ENCODE data around the gene ZNF726.
"Not testable (repeated sequence)": the region's sequence is repeated elsewhere in the genome, so short reads cannot be mapped to it uniquely, and the experiment has no call there.

Gene ZNF726

GRCh38 chr19:23914402-23915286 lies at the start of gene ZNF726:
Gene ZNF726 (plus strand): TSS chr19:23914886. CDS start chr19:23914995, 109 bp downstream.
- ChIA-PET POLR2A (ENCODE audit: low non-redundant PET) (interaction anchor here (0.7 to 1.5 kb wide), 3 partner anchors 41 to 520 kb away, joined by 3 to 4 read pairs (median 3); partner anchors contain the start of gene ZNF91), CTCF (interaction anchor here (0.5 to 0.7 kb wide), 3 partner anchors 479 to 1030 kb away, joined by 4 read pairs; no protein-coding TSS in a partner anchor)
- DNase-seq (ENCODE audit: low spot score): peak; percentile 96

GRCh38 chr19:23867895-23868294 lies 46.8 kb upstream of the ZNF726 start:
- no peak overlapping the region for H3K27ac ChIP-seq
- DNase-seq (ENCODE audit: low spot score): no peak
- POLR2A ChIA-PET (ENCODE audit: low non-redundant PET): no interaction called here
- CTCF ChIA-PET: no interaction called here
- no peak for TF ChIP-seq CTCF (conservative IDR thresholded peaks at IDR 0.05; ENCODE audit: low read depth)

More at GRCh38 chr19:23914402-23915286, at the start of gene ZNF726:
- peak within 1 kb of the TSS; percentile 76 for H3K27ac ChIP-seq
- TF ChIP-seq CTCF (conservative IDR thresholded peaks at IDR 0.05; ENCODE audit: low read depth): no peak

DNA sequence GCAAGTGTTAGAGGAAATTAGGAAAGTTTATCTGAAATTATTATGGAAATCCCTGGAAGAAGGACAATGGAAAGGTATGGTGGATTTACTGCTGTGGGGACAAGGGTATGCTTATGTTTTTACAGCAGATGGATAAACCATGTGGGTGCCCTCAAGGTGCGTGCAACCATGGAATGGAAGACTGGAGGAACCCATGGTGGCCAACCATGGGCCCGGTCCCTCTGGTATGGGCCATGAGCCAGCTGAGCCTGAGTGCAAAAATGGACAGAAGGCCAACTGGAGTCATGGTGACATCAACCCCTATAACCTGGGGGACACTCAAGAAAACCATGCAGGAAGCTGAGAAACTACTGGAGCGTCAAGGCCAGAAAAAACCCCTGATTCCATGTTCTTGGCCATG lies 46.1 kb upstream of the ZNF726 start:
- POLR2A ChIA-PET (ENCODE audit: low non-redundant PET): no interaction called here

DNA sequence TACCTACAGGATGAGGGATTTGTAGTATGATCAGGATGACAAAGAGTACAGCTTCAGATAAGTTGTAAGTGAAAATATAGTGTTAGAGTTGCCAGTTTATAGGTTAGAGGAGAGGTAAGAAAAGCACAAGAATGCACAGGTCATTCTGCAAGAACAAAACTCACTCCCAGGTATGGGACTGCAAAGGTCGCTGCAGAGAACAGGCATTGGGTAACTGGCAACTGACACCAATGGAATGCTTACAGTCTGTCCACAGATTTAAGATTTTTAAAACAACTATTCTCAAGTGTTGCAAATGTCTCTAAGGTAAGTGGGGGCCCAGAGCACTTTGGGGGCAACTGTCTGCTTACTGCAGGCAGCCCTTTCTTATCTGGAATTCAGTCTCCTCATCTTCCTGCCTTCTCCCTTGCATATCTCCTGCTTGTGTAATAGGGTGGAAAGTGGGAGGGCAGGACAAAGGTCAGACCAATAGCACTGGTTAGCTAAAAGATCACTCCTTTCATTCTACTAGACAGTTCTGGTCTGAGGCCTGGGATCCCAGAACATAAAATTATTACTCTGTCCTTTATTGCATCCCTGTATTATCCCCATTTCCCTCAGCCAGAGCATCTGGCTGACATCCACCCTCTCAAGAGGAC lies 42.3 kb upstream of the ZNF726 start:
- POLR2A ChIA-PET (ENCODE audit: low non-redundant PET): no interaction called here
- CTCF ChIA-PET: interaction anchor here (0.7 kb wide), 1 partner anchor 855 kb away, joined by 6 read pairs; no protein-coding TSS in a partner anchor
- no peak for TF ChIP-seq CTCF (conservative IDR thresholded peaks at IDR 0.05; ENCODE audit: low read depth)
- DNase-seq (ENCODE audit: low spot score): no peak
- no peak overlapping the region for H3K27ac ChIP-seq

More for the DNA sequence above, 46.1 kb upstream of the ZNF726 start:
- no peak overlapping the region for H3K27ac ChIP-seq
- TF ChIP-seq CTCF (conservative IDR thresholded peaks at IDR 0.05; ENCODE audit: low read depth): no peak
- CTCF ChIA-PET: no interaction called here
- no peak for DNase-seq (ENCODE audit: low spot score)

- TF ChIP-seq CTCF (conservative IDR thresholded peaks at IDR 0.05; ENCODE audit: low read depth): no peak
- DNase-seq (ENCODE audit: low spot score): no peak
- ChIA-PET POLR2A (ENCODE audit: low non-redundant PET) (no interaction called here), CTCF (interaction anchor here (0.6 kb wide), 1 partner anchor 10 kb away, joined by 3 read pairs; no protein-coding TSS in a partner anchor)
- H3K27ac ChIP-seq: no peak overlapping the region
Measured at GRCh38 chr19:23876261-23876660, 38.4 kb upstream of the ZNF726 start.

- DNase-seq (ENCODE audit: low spot score); POLR2A ChIA-PET (ENCODE audit: low non-redundant PET); H3K27ac ChIP-seq; CTCF ChIA-PET: not testable (repeated sequence)
Measured at GRCh38 chr19:23876756-23877155, 37.9 kb upstream of the ZNF726 start.

Data from RWPE1 (cell line).